Measurements from ENCODE around the gene TUBB6. TPM values are rescaled to one million over a fixed set of nuclear protein-coding genes. Genes with fewer than 3 reads are reported as not detected.

TUBB6 gene
- total and polyA plus RNA-seq, 10 of the 15 experiments (the other 5 are each of a cell fraction or from before 2014, with no cell fraction given), result 27.4 to 262 (median 82.5) TPM

DNA sequence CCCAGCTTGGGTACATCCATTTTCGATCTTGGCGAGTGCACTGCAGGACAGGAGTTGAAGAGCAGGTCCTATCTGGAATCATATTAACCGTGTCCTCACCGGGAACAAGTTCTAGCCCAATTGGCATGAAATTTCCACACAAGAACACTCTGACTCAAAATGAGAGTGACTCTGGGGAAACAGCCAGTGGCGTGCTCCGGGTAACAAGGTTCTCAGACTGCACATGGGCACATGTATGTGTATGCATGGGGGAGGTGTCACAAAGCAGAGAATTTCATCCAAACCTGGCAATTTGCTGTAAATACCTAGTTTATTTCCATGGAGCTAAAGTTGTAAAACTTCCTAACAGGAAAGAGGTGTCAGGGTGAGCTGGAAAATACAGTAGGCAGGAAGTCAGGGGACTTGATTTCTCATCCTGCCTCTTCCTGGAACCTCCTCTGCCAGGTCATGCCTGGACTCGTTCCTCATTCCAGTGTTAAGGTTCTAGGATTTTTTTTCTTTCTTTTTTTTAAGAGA is 1.7 kb downstream of the TUBB6 start (continued):
- TF ChIP-seq, protein P1, sequence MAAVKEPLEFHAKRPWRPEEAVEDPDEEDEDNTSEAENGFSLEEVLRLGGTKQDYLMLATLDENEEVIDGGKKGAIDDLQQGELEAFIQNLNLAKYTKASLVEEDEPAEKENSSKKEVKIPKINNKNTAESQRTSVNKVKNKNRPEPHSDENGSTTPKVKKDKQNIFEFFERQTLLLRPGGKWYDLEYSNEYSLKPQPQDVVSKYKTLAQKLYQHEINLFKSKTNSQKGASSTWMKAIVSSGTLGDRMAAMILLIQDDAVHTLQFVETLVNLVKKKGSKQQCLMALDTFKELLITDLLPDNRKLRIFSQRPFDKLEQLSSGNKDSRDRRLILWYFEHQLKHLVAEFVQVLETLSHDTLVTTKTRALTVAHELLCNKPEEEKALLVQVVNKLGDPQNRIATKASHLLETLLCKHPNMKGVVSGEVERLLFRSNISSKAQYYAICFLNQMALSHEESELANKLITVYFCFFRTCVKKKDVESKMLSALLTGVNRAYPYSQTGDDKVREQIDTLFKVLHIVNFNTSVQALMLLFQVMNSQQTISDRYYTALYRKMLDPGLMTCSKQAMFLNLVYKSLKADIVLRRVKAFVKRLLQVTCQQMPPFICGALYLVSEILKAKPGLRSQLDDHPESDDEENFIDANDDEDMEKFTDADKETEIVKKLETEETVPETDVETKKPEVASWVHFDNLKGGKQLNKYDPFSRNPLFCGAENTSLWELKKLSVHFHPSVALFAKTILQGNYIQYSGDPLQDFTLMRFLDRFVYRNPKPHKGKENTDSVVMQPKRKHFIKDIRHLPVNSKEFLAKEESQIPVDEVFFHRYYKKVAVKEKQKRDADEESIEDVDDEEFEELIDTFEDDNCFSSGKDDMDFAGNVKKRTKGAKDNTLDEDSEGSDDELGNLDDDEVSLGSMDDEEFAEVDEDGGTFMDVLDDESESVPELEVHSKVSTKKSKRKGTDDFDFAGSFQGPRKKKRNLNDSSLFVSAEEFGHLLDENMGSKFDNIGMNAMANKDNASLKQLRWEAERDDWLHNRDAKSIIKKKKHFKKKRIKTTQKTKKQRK (IDR thresholded peaks at IDR 0.05; ENCODE audit: low read depth, low read length), result no peak
- TF ChIP-seq SRF (IDR thresholded peaks at IDR 0.05; ENCODE audit: low read depth in 2 of 2, low read length in 2 of 2), result no peak
- 0 out of 2 replicates have a peak, but pooled peaks have one; percentile 43 for TF ChIP-seq NFYB (IDR thresholded peaks at IDR 0.05; ENCODE audit: insufficient read depth, low read depth, low read length)
- TF ChIP-seq, protein P2, sequence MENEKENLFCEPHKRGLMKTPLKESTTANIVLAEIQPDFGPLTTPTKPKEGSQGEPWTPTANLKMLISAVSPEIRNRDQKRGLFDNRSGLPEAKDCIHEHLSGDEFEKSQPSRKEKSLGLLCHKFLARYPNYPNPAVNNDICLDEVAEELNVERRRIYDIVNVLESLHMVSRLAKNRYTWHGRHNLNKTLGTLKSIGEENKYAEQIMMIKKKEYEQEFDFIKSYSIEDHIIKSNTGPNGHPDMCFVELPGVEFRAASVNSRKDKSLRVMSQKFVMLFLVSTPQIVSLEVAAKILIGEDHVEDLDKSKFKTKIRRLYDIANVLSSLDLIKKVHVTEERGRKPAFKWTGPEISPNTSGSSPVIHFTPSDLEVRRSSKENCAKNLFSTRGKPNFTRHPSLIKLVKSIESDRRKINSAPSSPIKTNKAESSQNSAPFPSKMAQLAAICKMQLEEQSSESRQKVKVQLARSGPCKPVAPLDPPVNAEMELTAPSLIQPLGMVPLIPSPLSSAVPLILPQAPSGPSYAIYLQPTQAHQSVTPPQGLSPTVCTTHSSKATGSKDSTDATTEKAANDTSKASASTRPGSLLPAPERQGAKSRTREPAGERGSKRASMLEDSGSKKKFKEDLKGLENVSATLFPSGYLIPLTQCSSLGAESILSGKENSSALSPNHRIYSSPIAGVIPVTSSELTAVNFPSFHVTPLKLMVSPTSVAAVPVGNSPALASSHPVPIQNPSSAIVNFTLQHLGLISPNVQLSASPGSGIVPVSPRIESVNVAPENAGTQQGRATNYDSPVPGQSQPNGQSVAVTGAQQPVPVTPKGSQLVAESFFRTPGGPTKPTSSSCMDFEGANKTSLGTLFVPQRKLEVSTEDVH (IDR thresholded peaks at IDR 0.05; ENCODE audit: low read depth, partially characterized antibody), result no peak
- no peak for TF ChIP-seq NR2C2 (IDR thresholded peaks at IDR 0.05; ENCODE audit: borderline replicate concordance, control insufficient read depth, insufficient read length, low read depth)
- no peak for TF ChIP-seq STAT1 (conservative IDR thresholded peaks at IDR 0.05)
- TF ChIP-seq, protein P3, sequence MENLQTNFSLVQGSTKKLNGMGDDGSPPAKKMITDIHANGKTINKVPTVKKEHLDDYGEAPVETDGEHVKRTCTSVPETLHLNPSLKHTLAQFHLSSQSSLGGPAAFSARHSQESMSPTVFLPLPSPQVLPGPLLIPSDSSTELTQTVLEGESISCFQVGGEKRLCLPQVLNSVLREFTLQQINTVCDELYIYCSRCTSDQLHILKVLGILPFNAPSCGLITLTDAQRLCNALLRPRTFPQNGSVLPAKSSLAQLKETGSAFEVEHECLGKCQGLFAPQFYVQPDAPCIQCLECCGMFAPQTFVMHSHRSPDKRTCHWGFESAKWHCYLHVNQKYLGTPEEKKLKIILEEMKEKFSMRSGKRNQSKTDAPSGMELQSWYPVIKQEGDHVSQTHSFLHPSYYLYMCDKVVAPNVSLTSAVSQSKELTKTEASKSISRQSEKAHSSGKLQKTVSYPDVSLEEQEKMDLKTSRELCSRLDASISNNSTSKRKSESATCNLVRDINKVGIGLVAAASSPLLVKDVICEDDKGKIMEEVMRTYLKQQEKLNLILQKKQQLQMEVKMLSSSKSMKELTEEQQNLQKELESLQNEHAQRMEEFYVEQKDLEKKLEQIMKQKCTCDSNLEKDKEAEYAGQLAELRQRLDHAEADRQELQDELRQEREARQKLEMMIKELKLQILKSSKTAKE (IDR thresholded peaks at IDR 0.05; ENCODE audit: low read depth, poor library complexity, severe bottlenecking), result no peak
- TF ChIP-seq, protein P4, sequence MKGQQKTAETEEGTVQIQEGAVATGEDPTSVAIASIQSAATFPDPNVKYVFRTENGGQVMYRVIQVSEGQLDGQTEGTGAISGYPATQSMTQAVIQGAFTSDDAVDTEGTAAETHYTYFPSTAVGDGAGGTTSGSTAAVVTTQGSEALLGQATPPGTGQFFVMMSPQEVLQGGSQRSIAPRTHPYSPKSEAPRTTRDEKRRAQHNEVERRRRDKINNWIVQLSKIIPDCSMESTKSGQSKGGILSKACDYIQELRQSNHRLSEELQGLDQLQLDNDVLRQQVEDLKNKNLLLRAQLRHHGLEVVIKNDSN (IDR thresholded peaks at IDR 0.05; ENCODE audit: borderline replicate concordance, extremely low read length, insufficient read depth, low read depth, low read length), result no peak
- TF ChIP-seq, protein P5, sequence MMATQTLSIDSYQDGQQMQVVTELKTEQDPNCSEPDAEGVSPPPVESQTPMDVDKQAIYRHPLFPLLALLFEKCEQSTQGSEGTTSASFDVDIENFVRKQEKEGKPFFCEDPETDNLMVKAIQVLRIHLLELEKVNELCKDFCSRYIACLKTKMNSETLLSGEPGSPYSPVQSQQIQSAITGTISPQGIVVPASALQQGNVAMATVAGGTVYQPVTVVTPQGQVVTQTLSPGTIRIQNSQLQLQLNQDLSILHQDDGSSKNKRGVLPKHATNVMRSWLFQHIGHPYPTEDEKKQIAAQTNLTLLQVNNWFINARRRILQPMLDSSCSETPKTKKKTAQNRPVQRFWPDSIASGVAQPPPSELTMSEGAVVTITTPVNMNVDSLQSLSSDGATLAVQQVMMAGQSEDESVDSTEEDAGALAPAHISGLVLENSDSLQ (IDR thresholded peaks at IDR 0.05), result no peak
- no peak for TF ChIP-seq SUPT20H (IDR thresholded peaks at IDR 0.05; ENCODE audit: borderline replicate concordance, control insufficient read depth, low read depth, low read length)
- TF ChIP-seq NFYA (IDR thresholded peaks at IDR 0.05; ENCODE audit: borderline replicate concordance, low read depth, low read length), result no peak
- TF ChIP-seq, protein P6, sequence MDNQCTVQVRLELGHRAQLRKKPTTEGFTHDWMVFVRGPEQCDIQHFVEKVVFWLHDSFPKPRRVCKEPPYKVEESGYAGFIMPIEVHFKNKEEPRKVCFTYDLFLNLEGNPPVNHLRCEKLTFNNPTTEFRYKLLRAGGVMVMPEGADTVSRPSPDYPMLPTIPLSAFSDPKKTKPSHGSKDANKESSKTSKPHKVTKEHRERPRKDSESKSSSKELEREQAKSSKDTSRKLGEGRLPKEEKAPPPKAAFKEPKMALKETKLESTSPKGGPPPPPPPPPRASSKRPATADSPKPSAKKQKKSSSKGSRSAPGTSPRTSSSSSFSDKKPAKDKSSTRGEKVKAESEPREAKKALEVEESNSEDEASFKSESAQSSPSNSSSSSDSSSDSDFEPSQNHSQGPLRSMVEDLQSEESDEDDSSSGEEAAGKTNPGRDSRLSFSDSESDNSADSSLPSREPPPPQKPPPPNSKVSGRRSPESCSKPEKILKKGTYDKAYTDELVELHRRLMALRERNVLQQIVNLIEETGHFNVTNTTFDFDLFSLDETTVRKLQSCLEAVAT (IDR thresholded peaks at IDR 0.05), result no peak
- TF ChIP-seq MTA2 (IDR thresholded peaks at IDR 0.05; ENCODE audit: low read depth), result no peak
- TF ChIP-seq SPI1 (IDR thresholded peaks at IDR 0.05; ENCODE audit: borderline replicate concordance, insufficient read depth, low read depth, low read length), result no peak
- no peak for TF ChIP-seq FOXK2 (IDR thresholded peaks at IDR 0.05)
- TF ChIP-seq BCL11A (IDR thresholded peaks at IDR 0.05; ENCODE audit: low read depth, low read length), result no peak
